Measurements from ENCODE around the gene DUSP8.
"Not testable (repeated sequence)": the region's sequence is repeated elsewhere in the genome, so short reads cannot be mapped to it uniquely, and the experiment has no call there.

DUSP8 gene

GRCh38 chr11:1584661-1585370, 12.7 kb upstream of the DUSP8 start, which contains the start of gene KRTAP5-1:
Gene KRTAP5-1, minus strand, starts transcription at chr11:1585283. Its CDS starts 34 bp downstream, at chr11:1585249.
- not testable (repeated sequence) for DNase-seq

- not testable (repeated sequence) for DNase-seq
Observed at GRCh38 chr11:1582909-1583308, 10.8 kb upstream of the DUSP8 start.

GRCh38 chr11:1581976-1582375, 9.9 kb upstream of the DUSP8 start:
- no peak for DNase-seq

- DNase-seq = no peak
Observed at GRCh38 chr11:1576825-1577224, 4.8 kb upstream of the DUSP8 start.

GRCh38 chr11:1575756-1576155, 3.7 kb upstream of the DUSP8 start:
- not testable (repeated sequence) for DNase-seq

- DNase-seq = no peak
Observed at GRCh38 chr11:1574933-1575242, 2.8 kb upstream of the DUSP8 start.

- DNase-seq = peak; percentile 27 to 55
Observed at GRCh38 chr11:1574238-1574932, 2.3 kb upstream of the DUSP8 start.

GRCh38 chr11:1573903-1574237, 1.8 kb upstream of the DUSP8 start:
- DNase-seq = no peak

- DNase-seq = no peak
Observed at GRCh38 chr11:1573077-1573902, 1.2 kb upstream of the DUSP8 start.

- DNase-seq = no peak
Observed at GRCh38 chr11:1571760-1572196, 293 bp downstream of the DUSP8 start.

GRCh38 chr11:1570896-1571759, 943 bp downstream of the DUSP8 start:
- no peak for DNase-seq

GRCh38 chr11:1570531-1570895, 1.6 kb downstream of the DUSP8 start:
- no peak for DNase-seq

- no peak for DNase-seq
Observed at GRCh38 chr11:1570001-1570453, 2.0 kb downstream of the DUSP8 start.

- DNase-seq = no peak
Observed at GRCh38 chr11:1569251-1569780, 2.8 kb downstream of the DUSP8 start.

GRCh38 chr11:1568441-1568911, 3.6 kb downstream of the DUSP8 start:
- no peak for DNase-seq

GRCh38 chr11:1567721-1568100, 4.4 kb downstream of the DUSP8 start:
- DNase-seq = no peak

GRCh38 chr11:1567052-1567720, 4.9 kb downstream of the DUSP8 start:
- DNase-seq = no peak

GRCh38 chr11:1566381-1567051, 5.6 kb downstream of the DUSP8 start:
- no peak for DNase-seq

GRCh38 chr11:1565904-1566247, 6.2 kb downstream of the DUSP8 start:
- no peak for DNase-seq

GRCh38 chr11:1565173-1565903, 6.7 kb downstream of the DUSP8 start:
- no peak for DNase-seq

Measured in inflammatory macrophage treated with lipopolysaccharide for 1 hour (primary cell).